Liver (tissue), 9 donors: Measurements from ENCODE around the gene MYO5A. TPM values are rescaled to one million over a fixed set of nuclear protein-coding genes. Genes with fewer than 3 reads are reported as not detected.
A peak's percentile ranks its signal among the peaks of the same experiment; 100 is the strongest.

Experiments
- DNase-seq: peaks from one replicate; pipeline ENCODE4 v3.0.0-alpha.2; 2017; ENCODE audit warnings: low spot score
- H3K27ac ChIP-seq, 2 donors: one replicate each; pipeline ENCODE4 v1.7.0; 2013; ENCODE audit warnings: inconsistent platforms in 2 of 2, low read length in 2 of 2, control low read depth in 1 of 2, low read depth in 1 of 2, mild to moderate bottlenecking in 1 of 2
- H3K27me3 ChIP-seq, 4 donors: one replicate each; pipeline versions ENCODE4 v1.6.1 to v1.7.0; 2013; ENCODE audit warnings: low read length in 3 of 4, inconsistent platforms in 1 of 4, mild to moderate bottlenecking in 1 of 4, moderate library complexity in 1 of 4; ENCODE audit not compliant: control insufficient read depth in 4 of 4, insufficient read depth in 4 of 4
- H3K36me3 ChIP-seq, 4 donors: one replicate each; pipeline versions ENCODE4 v1.6.1 to v1.7.0; 2013; ENCODE audit warnings: low read length in 3 of 4, mild to moderate bottlenecking in 3 of 4, low read depth in 1 of 4, moderate library complexity in 1 of 4; ENCODE audit not compliant: control insufficient read depth in 4 of 4, insufficient read depth in 3 of 4
- H3K4me1 ChIP-seq, 4 donors: one replicate each; pipeline versions ENCODE4 v1.6.1 to v1.7.0; 2013; ENCODE audit warnings: low read length in 3 of 4, mild to moderate bottlenecking in 3 of 4, moderate library complexity in 1 of 4; ENCODE audit not compliant: control insufficient read depth in 4 of 4, insufficient read depth in 4 of 4
- H3K4me3 ChIP-seq, 3 donors: one replicate each; pipeline versions ENCODE4 v1.6.1 to v1.7.0; 2013; ENCODE audit warnings: low read length in 3 of 3, control low read depth in 1 of 3, low read depth in 1 of 3, mild to moderate bottlenecking in 1 of 3
- H3K9ac ChIP-seq, 2 donors: one replicate each; pipeline ENCODE4 v1.7.0; 2013; ENCODE audit warnings: low read length in 2 of 2, mild to moderate bottlenecking in 2 of 2, moderate library complexity in 2 of 2, control low read depth in 1 of 2, low read depth in 1 of 2
- H3K9me3 ChIP-seq, 4 donors: one replicate each; pipeline versions ENCODE4 v1.6.1 to v1.7.0; 2013; ENCODE audit warnings: low read length in 3 of 4; ENCODE audit not compliant: control insufficient read depth in 4 of 4
- EGR1 ChIP-seq, 2 donors: IDR thresholded peaks; 2 replicates each; pipeline ENCODE4 v1.6.1; 2016 to 2018; ENCODE audit warnings: antibody characterized with exemption in 2 of 2, low read depth in 2 of 2
- FOXA1 ChIP-seq: IDR thresholded peaks from 2 replicates; pipeline ENCODE4 v1.6.1; 2016; ENCODE audit warnings: antibody characterized with exemption
- FOXA2 ChIP-seq: IDR thresholded peaks from 2 replicates; pipeline ENCODE4 v1.6.1; 2016; ENCODE audit warnings: antibody characterized with exemption
- GABPA ChIP-seq, 2 donors: IDR thresholded peaks in 1 of 2; conservative IDR thresholded peaks in 1 of 2; 2 replicates each; pipeline ENCODE4 v1.6.1; 2016; ENCODE audit warnings: antibody characterized with exemption in 2 of 2, mild to moderate bottlenecking in 1 of 2, moderate library complexity in 1 of 2
- HNF4A ChIP-seq, 2 donors: conservative IDR thresholded peaks; 2 replicates each; pipeline ENCODE4 v1.6.1; 2016; ENCODE audit warnings: antibody characterized with exemption in 2 of 2, mild to moderate bottlenecking in 2 of 2
- HNF4G ChIP-seq: IDR thresholded peaks from 2 replicates; pipeline ENCODE4 v1.6.1; 2016; ENCODE audit warnings: antibody characterized with exemption
- JUND ChIP-seq, 2 donors: IDR thresholded peaks; 2 replicates each; pipeline ENCODE4 v1.6.1; 2016; ENCODE audit warnings: antibody characterized with exemption in 2 of 2
- NR2F2 ChIP-seq: IDR thresholded peaks from 2 replicates; pipeline ENCODE4 v1.6.1; 2016; ENCODE audit warnings: antibody characterized with exemption
- RAD21 ChIP-seq, 2 donors: IDR thresholded peaks; 2 replicates each; pipeline ENCODE4 v1.6.1; 2016; ENCODE audit warnings: antibody characterized with exemption in 2 of 2, mild to moderate bottlenecking in 2 of 2
- RXRA ChIP-seq, 2 donors: IDR thresholded peaks; 2 replicates each; pipeline ENCODE4 v1.6.1; 2017 to 2018; ENCODE audit warnings: antibody characterized with exemption in 2 of 2, mild to moderate bottlenecking in 1 of 2
- SP1 ChIP-seq: IDR thresholded peaks from 2 replicates; pipeline ENCODE4 v1.6.1; 2018; ENCODE audit warnings: antibody characterized with exemption, mild to moderate bottlenecking
- TAF1 ChIP-seq: conservative IDR thresholded peaks from 2 replicates; pipeline ENCODE4 v1.6.1; 2016; ENCODE audit warnings: antibody characterized with exemption, mild to moderate bottlenecking
- YY1 ChIP-seq: IDR thresholded peaks from 2 replicates; pipeline ENCODE4 v1.6.1; 2016; ENCODE audit warnings: antibody characterized with exemption, mild to moderate bottlenecking
- WGBS: extraction: QIAGEN DNeasy Blood & Tissue Kit; methylation state at CpG from one replicate; pipeline ENCODE4 v1.1.7; 2013; 5-methylcytosine and 5-hydroxymethylcytosine counted together
- polyA plus RNA-seq, 2 donors: library from polyadenylated mRNA; stranded (reverse) in 1 of 2; unstranded in 1 of 2; fragments of 200-250 nt in 1 of 2; fragments of >200 nt in 1 of 2; fragmentation: Nextera tagmentation in 1 of 2; extraction: Ambion mirVana in 1 of 2; gene quantifications; one replicate each; pipeline versions ENCODE4 v1.2.1 to v1.2.3, GENCODE V29; 2013 to 2015
- total RNA-seq, 2 donors: library from RNA; depleted of rRNA; stranded (reverse); fragments of >200 nt; gene quantifications; one replicate each; pipeline ENCODE4 v1.2.3, GENCODE V29; 2014
- TF ChIP-seq, protein P1 (sequence below): IDR thresholded peaks from 2 replicates; pipeline ENCODE4 v1.6.1; 2016; ENCODE audit warnings: antibody characterized with exemption, mild to moderate bottlenecking
- TF ChIP-seq, protein P2 (sequence below): IDR thresholded peaks from 2 replicates; pipeline ENCODE4 v1.6.1; 2016; ENCODE audit warnings: antibody characterized with exemption
- TF ChIP-seq, protein P3 (sequence below): IDR thresholded peaks from 2 replicates; pipeline ENCODE4 v1.6.1; 2016; ENCODE audit warnings: antibody characterized with exemption
- TF ChIP-seq, protein P4 (sequence below): fragments of 150-350 bp; IDR thresholded peaks from 2 replicates; pipeline ENCODE4 v1.5.1; 2017; ENCODE audit warnings: improper control_type of control experiment, low read depth, low read length; ENCODE audit not compliant: missing input control
- TF ChIP-seq, protein P5 (sequence below): IDR thresholded peaks from 2 replicates; pipeline ENCODE4 v1.6.1; 2016; ENCODE audit warnings: antibody characterized with exemption
- donor health status: healthy.
- donor health status: healthy.
- donor health status: healthy.
- donor health status: healthy.
- donor health status: healthy.

MYO5A gene
- total and polyA plus RNA-seq, 4 donors, result 1.0 to 7.1 (median 3.0) TPM

DNA sequence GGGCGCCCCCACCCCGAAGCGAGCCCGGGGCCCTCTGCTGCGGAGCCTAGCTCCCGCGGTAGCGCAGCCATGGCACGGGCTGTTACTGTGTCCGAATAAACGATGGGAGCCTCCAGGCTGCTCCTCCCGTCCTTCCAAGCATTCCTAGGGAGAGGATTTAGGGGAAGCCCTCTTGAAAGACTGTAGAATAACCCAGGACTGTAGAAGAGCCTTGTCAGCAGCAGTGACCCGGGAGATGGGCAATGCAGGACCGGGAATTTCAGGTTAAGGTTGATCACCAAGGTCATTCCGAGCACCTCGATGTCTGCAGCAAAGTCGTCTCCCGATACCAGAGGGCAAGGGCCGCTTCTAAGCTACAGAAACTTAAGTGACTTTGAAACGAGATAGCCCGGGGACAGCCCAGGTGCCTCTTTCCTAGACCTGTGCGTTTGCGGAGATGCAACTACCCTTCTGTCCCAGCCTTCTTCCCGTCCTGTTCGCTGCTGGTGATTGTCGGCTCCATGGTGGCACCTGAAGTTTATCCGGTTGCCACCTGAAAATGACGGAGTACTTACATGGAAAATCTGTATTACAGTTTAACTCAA, 753 bp upstream of the MYO5A start:
- Histone ChIP-seq H3K9ac (peak overlapping the region in 1 of 2 donors; percentile 8), H3K27ac (peak overlapping the region in 1 of 2 donors; percentile 13), H3K4me1 (peaks cover 4 to 17% (median 11%) of the 10 kb centered on the region in 4 donors), H3K36me3 (no peaks in the 10 kb centered on the region), H3K4me3 (peak overlapping the region; percentile 18 to 89 (median 35)), H3K27me3 (no peaks in the 10 kb centered on the region), H3K9me3 (no peaks in the 10 kb centered on the region)
- 6% methylated on average over 28 of the region's 28 CpGs for WGBS
- TF ChIP-seq, protein P1, sequence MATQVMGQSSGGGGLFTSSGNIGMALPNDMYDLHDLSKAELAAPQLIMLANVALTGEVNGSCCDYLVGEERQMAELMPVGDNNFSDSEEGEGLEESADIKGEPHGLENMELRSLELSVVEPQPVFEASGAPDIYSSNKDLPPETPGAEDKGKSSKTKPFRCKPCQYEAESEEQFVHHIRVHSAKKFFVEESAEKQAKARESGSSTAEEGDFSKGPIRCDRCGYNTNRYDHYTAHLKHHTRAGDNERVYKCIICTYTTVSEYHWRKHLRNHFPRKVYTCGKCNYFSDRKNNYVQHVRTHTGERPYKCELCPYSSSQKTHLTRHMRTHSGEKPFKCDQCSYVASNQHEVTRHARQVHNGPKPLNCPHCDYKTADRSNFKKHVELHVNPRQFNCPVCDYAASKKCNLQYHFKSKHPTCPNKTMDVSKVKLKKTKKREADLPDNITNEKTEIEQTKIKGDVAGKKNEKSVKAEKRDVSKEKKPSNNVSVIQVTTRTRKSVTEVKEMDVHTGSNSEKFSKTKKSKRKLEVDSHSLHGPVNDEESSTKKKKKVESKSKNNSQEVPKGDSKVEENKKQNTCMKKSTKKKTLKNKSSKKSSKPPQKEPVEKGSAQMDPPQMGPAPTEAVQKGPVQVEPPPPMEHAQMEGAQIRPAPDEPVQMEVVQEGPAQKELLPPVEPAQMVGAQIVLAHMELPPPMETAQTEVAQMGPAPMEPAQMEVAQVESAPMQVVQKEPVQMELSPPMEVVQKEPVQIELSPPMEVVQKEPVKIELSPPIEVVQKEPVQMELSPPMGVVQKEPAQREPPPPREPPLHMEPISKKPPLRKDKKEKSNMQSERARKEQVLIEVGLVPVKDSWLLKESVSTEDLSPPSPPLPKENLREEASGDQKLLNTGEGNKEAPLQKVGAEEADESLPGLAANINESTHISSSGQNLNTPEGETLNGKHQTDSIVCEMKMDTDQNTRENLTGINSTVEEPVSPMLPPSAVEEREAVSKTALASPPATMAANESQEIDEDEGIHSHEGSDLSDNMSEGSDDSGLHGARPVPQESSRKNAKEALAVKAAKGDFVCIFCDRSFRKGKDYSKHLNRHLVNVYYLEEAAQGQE, result no peak
- TF ChIP-seq, protein P2, sequence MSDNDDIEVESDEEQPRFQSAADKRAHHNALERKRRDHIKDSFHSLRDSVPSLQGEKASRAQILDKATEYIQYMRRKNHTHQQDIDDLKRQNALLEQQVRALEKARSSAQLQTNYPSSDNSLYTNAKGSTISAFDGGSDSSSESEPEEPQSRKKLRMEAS, result no peak
- no peak for TF ChIP-seq HNF4A (conservative IDR thresholded peaks at IDR 0.05)
- TF ChIP-seq, protein P3, sequence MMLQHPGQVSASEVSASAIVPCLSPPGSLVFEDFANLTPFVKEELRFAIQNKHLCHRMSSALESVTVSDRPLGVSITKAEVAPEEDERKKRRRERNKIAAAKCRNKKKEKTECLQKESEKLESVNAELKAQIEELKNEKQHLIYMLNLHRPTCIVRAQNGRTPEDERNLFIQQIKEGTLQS, result no peak
- DNase-seq, result no peak

DNA sequence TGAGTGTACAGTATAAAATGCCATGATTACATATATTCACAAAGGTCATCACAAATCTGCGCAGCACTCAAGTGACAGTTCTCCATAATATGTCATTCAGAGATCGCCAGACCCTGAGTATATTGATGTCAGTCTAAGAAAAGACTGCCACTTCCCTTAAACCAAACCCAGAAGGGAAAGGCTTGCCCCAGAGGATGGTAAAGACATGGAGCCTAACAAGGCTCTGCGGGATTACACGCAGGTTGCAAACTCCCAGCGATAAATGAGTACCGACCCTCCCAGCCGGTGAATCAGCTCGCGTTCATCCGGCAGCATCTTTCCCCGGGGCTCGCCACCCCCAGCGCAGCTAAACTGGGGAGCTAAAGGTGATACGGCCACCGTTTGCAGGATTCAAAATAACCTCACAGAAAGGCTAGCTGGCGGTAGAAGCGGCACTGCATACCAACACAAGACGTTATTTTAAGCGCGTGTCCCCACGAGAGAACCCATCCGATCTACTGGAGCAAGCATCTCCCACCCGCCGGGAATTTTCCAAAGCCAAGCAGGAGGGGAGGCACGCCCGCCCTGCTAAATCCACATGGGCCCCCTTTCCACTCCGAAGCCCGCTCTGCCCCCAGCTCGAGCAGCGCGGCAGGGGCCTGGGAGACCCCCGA, 643 bp downstream of the MYO5A start:
- H3K4me3 ChIP-seq, result peak overlapping the region in 2 of 3 donors; percentile 60 to 89
- H3K9me3 ChIP-seq, result no peaks in the 10 kb centered on the region
- H3K4me1 ChIP-seq, result peaks cover 4 to 17% (median 11%) of the 10 kb centered on the region in 4 donors
- WGBS, result 14% methylated on average over 32 of the region's 32 CpGs
- H3K36me3 ChIP-seq, result no peaks in the 10 kb centered on the region
- no peak for DNase-seq
- TF ChIP-seq TAF1, result no peak
- TF ChIP-seq, protein P2, result no peak
- TF ChIP-seq EGR1 (IDR thresholded peaks at IDR 0.05; ENCODE audit: low read depth in 2 of 2), result no peak
- TF ChIP-seq FOXA2, result no peak
- no peak for TF ChIP-seq NR2F2
- no peak for TF ChIP-seq SP1
- TF ChIP-seq HNF4G, result no peak
- no peak for TF ChIP-seq YY1
- no peak for TF ChIP-seq RXRA (IDR thresholded peaks at IDR 0.05)
- no peak for TF ChIP-seq FOXA1
- TF ChIP-seq RAD21 (IDR thresholded peaks at IDR 0.05), result no peak
- no peak for TF ChIP-seq JUND (IDR thresholded peaks at IDR 0.05)
- no peak for TF ChIP-seq HNF4A (conservative IDR thresholded peaks at IDR 0.05)
- TF ChIP-seq GABPA (IDR thresholded peaks at IDR 0.05 in 1 of 2, conservative IDR thresholded peaks at IDR 0.05 in 1 of 2), result no peak
- TF ChIP-seq, protein P3, result no peak
- TF ChIP-seq, protein P1, result no peak
- TF ChIP-seq, protein P4, sequence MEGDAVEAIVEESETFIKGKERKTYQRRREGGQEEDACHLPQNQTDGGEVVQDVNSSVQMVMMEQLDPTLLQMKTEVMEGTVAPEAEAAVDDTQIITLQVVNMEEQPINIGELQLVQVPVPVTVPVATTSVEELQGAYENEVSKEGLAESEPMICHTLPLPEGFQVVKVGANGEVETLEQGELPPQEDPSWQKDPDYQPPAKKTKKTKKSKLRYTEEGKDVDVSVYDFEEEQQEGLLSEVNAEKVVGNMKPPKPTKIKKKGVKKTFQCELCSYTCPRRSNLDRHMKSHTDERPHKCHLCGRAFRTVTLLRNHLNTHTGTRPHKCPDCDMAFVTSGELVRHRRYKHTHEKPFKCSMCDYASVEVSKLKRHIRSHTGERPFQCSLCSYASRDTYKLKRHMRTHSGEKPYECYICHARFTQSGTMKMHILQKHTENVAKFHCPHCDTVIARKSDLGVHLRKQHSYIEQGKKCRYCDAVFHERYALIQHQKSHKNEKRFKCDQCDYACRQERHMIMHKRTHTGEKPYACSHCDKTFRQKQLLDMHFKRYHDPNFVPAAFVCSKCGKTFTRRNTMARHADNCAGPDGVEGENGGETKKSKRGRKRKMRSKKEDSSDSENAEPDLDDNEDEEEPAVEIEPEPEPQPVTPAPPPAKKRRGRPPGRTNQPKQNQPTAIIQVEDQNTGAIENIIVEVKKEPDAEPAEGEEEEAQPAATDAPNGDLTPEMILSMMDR, result no peak
- TF ChIP-seq, protein P5, sequence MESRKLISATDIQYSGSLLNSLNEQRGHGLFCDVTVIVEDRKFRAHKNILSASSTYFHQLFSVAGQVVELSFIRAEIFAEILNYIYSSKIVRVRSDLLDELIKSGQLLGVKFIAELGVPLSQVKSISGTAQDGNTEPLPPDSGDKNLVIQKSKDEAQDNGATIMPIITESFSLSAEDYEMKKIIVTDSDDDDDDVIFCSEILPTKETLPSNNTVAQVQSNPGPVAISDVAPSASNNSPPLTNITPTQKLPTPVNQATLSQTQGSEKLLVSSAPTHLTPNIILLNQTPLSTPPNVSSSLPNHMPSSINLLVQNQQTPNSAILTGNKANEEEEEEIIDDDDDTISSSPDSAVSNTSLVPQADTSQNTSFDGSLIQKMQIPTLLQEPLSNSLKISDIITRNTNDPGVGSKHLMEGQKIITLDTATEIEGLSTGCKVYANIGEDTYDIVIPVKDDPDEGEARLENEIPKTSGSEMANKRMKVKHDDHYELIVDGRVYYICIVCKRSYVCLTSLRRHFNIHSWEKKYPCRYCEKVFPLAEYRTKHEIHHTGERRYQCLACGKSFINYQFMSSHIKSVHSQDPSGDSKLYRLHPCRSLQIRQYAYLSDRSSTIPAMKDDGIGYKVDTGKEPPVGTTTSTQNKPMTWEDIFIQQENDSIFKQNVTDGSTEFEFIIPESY, result no peak
- no peak overlapping the region for H3K9ac ChIP-seq
- H3K27ac ChIP-seq, result no peak overlapping the region
- no peaks in the 10 kb centered on the region for H3K27me3 ChIP-seq
